SKM-1 treated with dmso at 0.1 percent for 144 hours (cell line): ENCODE data around the gene DNASE1.

Source experiments
- DNase-seq: peaks from one replicate; lab custom pipeline; 2025; ENCODE audit not compliant: unreplicated experiment; lab: John Stamatoyannopoulos, UW

Gene DNASE1

GRCh38 chr16:3661922-3662321 lies 7.4 kb downstream of the DNASE1 start:
- DNase-seq = no peak

GRCh38 chr16:3662601-3663000 lies 8.1 kb downstream of the DNASE1 start:
- no peak for DNase-seq

- DNase-seq = no peak
These were observed 9.9 kb downstream of the DNASE1 start for GRCh38 chr16:3664187-3664896.

GRCh38 chr16:3665508-3665907 lies 11.0 kb downstream of the DNASE1 start:
- no peak for DNase-seq

- no peak for DNase-seq
These were observed 14.1 kb downstream of the DNASE1 start for GRCh38 chr16:3668626-3669025.

- DNase-seq = no peak
These were observed 14.6 kb downstream of the DNASE1 start for GRCh38 chr16:3669082-3669481.

GRCh38 chr16:3670711-3671110 lies 16.2 kb downstream of the DNASE1 start:
- DNase-seq = no peak

- no peak for DNase-seq
These were observed 16.9 kb downstream of the DNASE1 start for GRCh38 chr16:3671424-3671823.

GRCh38 chr16:3672571-3673041 lies 18.1 kb downstream of the DNASE1 start:
- DNase-seq = no peak

GRCh38 chr16:3673201-3673600 lies 18.7 kb downstream of the DNASE1 start:
- no peak for DNase-seq

- DNase-seq = no peak
These were observed 19.3 kb downstream of the DNASE1 start for GRCh38 chr16:3673676-3674377.

- no peak for DNase-seq
These were observed 20.2 kb downstream of the DNASE1 start for GRCh38 chr16:3674513-3675295.

GRCh38 chr16:3675601-3676130 lies 21.2 kb downstream of the DNASE1 start:
- no peak for DNase-seq

GRCh38 chr16:3677994-3678393 lies 23.5 kb downstream of the DNASE1 start:
- no peak for DNase-seq

- DNase-seq = no peak
These were observed 26.7 kb downstream of the DNASE1 start for GRCh38 chr16:3681206-3681605.

GRCh38 chr16:3687021-3687420 lies 32.5 kb downstream of the DNASE1 start:
- no peak for DNase-seq

GRCh38 chr16:3687792-3688191 lies 33.3 kb downstream of the DNASE1 start:
- DNase-seq = no peak

- DNase-seq = no peak
These were observed 35.2 kb downstream of the DNASE1 start for GRCh38 chr16:3689731-3690130.

- DNase-seq = peak; percentile 48
These were observed 36.0 kb downstream of the DNASE1 start for GRCh38 chr16:3690470-3690928.

- DNase-seq = no peak
These were observed 36.7 kb downstream of the DNASE1 start for GRCh38 chr16:3690980-3691720.

GRCh38 chr16:3691761-3692160 lies 37.3 kb downstream of the DNASE1 start:
- no peak for DNase-seq
